Tibial artery (tissue), 4 donors: ENCODE results near the gene HIPK2.

Experiments
- DNase-seq, 2 donors: peaks; one replicate each; pipeline ENCODE4 v3.0.0-alpha.2; 2019
- H3K27ac ChIP-seq, 2 donors: fragments of 200-600 bp; sonication (generic) in 1 of 2; 1 replicate in 1 of 2; 2 replicates in 1 of 2; pipeline ENCODE4 v1.5.1; 2018 to 2019; ENCODE audit warnings: mild to moderate bottlenecking in 1 of 2
- H3K27me3 ChIP-seq, 2 donors: fragments of 200-600 bp; sonication (generic) in 1 of 2; one replicate each; pipeline versions ENCODE4 v1.5.1 to v1.6.0; 2016 to 2019
- H3K36me3 ChIP-seq, 3 donors: fragments of 200-600 bp; sonication (generic) in 2 of 3; one replicate each; pipeline ENCODE4 v1.5.1; 2016 to 2019; ENCODE audit warnings: mild to moderate bottlenecking in 2 of 3
- H3K4me1 ChIP-seq, 4 donors: fragments of 200-600 bp; sonication (generic) in 2 of 4; 1 replicate in 3 of 4; 2 replicates in 1 of 4; pipeline ENCODE4 v1.5.1; 2016 to 2019
- H3K4me3 ChIP-seq, 2 donors: fragments of 200-600 bp; sonication (generic) in 1 of 2; 1 replicate in 1 of 2; 2 replicates in 1 of 2; pipeline ENCODE4 v1.5.1; 2018 to 2019; ENCODE audit warnings: mild to moderate bottlenecking in 2 of 2
- H3K9me3 ChIP-seq, 3 donors: fragments of 200-600 bp; sonication (generic) in 1 of 3; one replicate each; pipeline ENCODE4 v1.5.1; 2016 to 2019
- CTCF ChIP-seq, 2 experiments: fragments of 200-600 bp in 1 of 2; fragments of 450-650 bp in 1 of 2; IDR thresholded peaks; one replicate each; pipeline ENCODE4 v1.5.1; 2017 to 2019; ENCODE audit warnings: antibody characterized with exemption in 2 of 2, mild to moderate bottlenecking in 1 of 2, moderate library complexity in 1 of 2
- intact Hi-C: fragments of 100-400 bp; cut with DNase I; formaldehyde crosslinking; loops from one replicate; pipeline ENCODE4 v1.15.0; 2023; ENCODE audit warnings: low total_unique reads

Gene HIPK2

GRCh38 chr7:139648391-139648861, 129.4 kb downstream of the HIPK2 start:
- Histone ChIP-seq H3K4me1 (peaks cover 0 to 28% (median 11%) of the 10 kb centered on the region in 4 donors), H3K36me3 (peaks cover 0 to 7% (median 0%) of the 10 kb centered on the region in 3 donors), H3K9me3 (no peaks in the 10 kb centered on the region), H3K4me3 (no peak overlapping the region), H3K27ac (peak overlapping the region in 1 of 2 donors; percentile 72), H3K27me3 (no peaks in the 10 kb centered on the region)
- no peak for DNase-seq
- no peak for TF ChIP-seq CTCF (IDR thresholded peaks at IDR 0.05)
- intact Hi-C loops, result loop anchor here (2.0 kb wide), 1 partner anchor 354 kb away; no protein-coding TSS in a partner anchor

GRCh38 chr7:139647814-139648390, 129.9 kb downstream of the HIPK2 start:
- H3K27me3 ChIP-seq, result no peaks in the 10 kb centered on the region
- no peak overlapping the region for H3K4me3 ChIP-seq
- H3K4me1 ChIP-seq, result peaks cover 0 to 28% (median 11%) of the 10 kb centered on the region in 4 donors
- intact Hi-C loops, result loop anchor here (2.0 kb wide), 1 partner anchor 355 kb away; no protein-coding TSS in a partner anchor
- peaks cover 0 to 7% (median 0%) of the 10 kb centered on the region in 3 donors for H3K36me3 ChIP-seq
- no peak for TF ChIP-seq CTCF (IDR thresholded peaks at IDR 0.05)
- H3K9me3 ChIP-seq, result no peaks in the 10 kb centered on the region
- DNase-seq, result no peak
- H3K27ac ChIP-seq, result peak overlapping the region in 1 of 2 donors; percentile 72

GRCh38 chr7:139647085-139647484, 130.7 kb downstream of the HIPK2 start:
- DNase-seq, result no peak
- Histone ChIP-seq H3K36me3 (peaks cover 0 to 7% (median 0%) of the 10 kb centered on the region in 3 donors), H3K4me1 (peaks cover 0 to 28% (median 11%) of the 10 kb centered on the region in 4 donors), H3K27me3 (no peaks in the 10 kb centered on the region), H3K4me3 (no peak overlapping the region), H3K9me3 (no peaks in the 10 kb centered on the region), H3K27ac (peak overlapping the region in 1 of 2 donors; percentile 72)
- intact Hi-C loops, result no loop called here
- no peak for TF ChIP-seq CTCF (IDR thresholded peaks at IDR 0.05)

- H3K4me1 ChIP-seq, result peaks cover 0 to 28% (median 11%) of the 10 kb centered on the region in 4 donors
- TF ChIP-seq CTCF (IDR thresholded peaks at IDR 0.05), result no peak
- H3K9me3 ChIP-seq, result no peaks in the 10 kb centered on the region
- no peak overlapping the region for H3K4me3 ChIP-seq
- no peaks in the 10 kb centered on the region for H3K27me3 ChIP-seq
- H3K36me3 ChIP-seq, result peaks cover 0 to 8% (median 0%) of the 10 kb centered on the region in 3 donors
- DNase-seq, result no peak
- intact Hi-C loops, result no loop called here
- peak overlapping the region; percentile 58 to 72 for H3K27ac ChIP-seq
These were observed 131.2 kb downstream of the HIPK2 start for GRCh38 chr7:139646566-139646965.

- Histone ChIP-seq H3K4me1 (peaks cover 0 to 28% (median 11%) of the 10 kb centered on the region in 4 donors), H3K27ac (peak overlapping the region; percentile 58 to 72), H3K36me3 (peaks cover 0 to 12% (median 0%) of the 10 kb centered on the region in 3 donors)
These were observed 131.9 kb downstream of the HIPK2 start for GRCh38 chr7:139645572-139646523.

More at GRCh38 chr7:139645572-139646523, 131.9 kb downstream of the HIPK2 start:
- Histone ChIP-seq H3K9me3 (no peaks in the 10 kb centered on the region), H3K27me3 (no peaks in the 10 kb centered on the region), H3K4me3 (no peak overlapping the region)
- intact Hi-C loops, result no loop called here
- DNase-seq, result peak; percentile 80 to 95
- TF ChIP-seq CTCF (IDR thresholded peaks at IDR 0.05), result peak; percentile 87 to 94
